Measurements from ENCODE around the gene GALNT2.

- TF ChIP-seq CTCF (IDR thresholded peaks at IDR 0.05) (no peak), POLR2A (IDR thresholded peaks at IDR 0.05) (no peak)
These were observed 74.1 kb downstream of the GALNT2 start for GRCh38 chr1:230141021-230141648.
